HG02981 (cell line): ENCODE results near the gene RRP15.

Experiments
- ATAC-seq: cut with Tn5 transposase; IDR thresholded peaks from one replicate; pipeline ENCODE4 v1.9.1; 2021; ENCODE audit warnings: mild to moderate bottlenecking, moderate library complexity; ENCODE audit not compliant: unreplicated experiment

RRP15 gene

GRCh38 chr1:218383681-218384080, 98.6 kb downstream of the RRP15 start:
- no peak for ATAC-seq

- no peak for ATAC-seq
Observed at GRCh38 chr1:218384581-218384993, 99.5 kb downstream of the RRP15 start.
